HG02884 (cell line): ENCODE results near the gene FBXO42.
A peak's percentile ranks its signal among the peaks of the same experiment; 100 is the strongest.

Source experiments
- ATAC-seq: cut with Tn5 transposase; IDR thresholded peaks from one replicate; pipeline ENCODE4 v1.9.1; 2021; ENCODE audit warnings: mild to moderate bottlenecking, moderate library complexity; ENCODE audit not compliant: unreplicated experiment

The FBXO42 gene

DNA sequence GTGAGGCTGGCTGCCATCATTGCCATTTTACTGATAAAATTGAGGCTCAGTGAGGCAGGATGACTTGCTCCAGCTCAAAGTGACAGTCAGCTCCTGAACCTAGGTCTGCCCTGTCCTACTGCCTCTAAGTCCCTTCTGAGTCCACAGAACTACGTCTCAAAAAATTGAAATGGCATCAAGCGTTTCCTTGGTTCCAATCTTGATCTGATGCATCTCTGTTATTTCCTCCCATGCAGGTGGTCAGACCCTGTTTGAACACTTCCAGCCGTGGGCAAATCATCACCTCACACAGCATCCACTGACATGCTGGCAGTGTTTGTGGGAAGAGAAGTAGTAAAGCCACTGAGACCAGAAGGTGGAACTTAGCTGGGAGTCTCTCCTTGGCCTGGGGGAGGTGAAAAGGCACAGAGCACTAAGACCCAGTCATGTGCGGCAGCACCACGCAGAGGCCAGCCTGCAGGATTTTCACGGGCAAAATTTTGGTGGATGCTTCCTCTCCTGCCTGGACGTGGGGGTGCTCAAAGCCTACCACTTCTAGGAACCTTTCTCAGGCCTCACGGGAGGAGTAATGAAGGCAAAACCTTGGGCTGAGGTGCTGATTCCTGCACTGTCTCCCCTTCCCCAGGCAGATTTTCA lies 107.5 kb downstream of the FBXO42 start:
- no peak for ATAC-seq

GRCh38 chr1:16243936-16244649 lies 108.2 kb downstream of the FBXO42 start:
- ATAC-seq, result no peak

DNA sequence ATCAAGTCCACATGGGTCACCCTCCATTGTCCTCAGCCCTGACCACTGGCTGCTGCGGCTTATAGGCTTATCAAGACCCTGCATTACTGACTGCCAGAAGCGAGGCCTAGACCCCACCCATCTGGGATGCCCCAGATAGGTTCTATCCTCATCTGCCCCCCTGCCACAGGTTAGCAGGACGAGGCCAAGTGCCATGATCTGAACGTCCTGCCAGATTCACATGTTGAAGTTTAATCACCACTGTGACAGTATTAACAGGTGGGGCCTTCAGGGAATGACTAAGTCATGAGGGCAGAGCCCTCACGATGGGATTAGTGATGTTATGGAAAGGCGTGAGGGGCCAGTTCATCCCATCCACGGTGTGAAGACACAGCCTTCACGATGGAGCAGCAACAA lies 109.1 kb downstream of the FBXO42 start:
- ATAC-seq, result no peak

DNA sequence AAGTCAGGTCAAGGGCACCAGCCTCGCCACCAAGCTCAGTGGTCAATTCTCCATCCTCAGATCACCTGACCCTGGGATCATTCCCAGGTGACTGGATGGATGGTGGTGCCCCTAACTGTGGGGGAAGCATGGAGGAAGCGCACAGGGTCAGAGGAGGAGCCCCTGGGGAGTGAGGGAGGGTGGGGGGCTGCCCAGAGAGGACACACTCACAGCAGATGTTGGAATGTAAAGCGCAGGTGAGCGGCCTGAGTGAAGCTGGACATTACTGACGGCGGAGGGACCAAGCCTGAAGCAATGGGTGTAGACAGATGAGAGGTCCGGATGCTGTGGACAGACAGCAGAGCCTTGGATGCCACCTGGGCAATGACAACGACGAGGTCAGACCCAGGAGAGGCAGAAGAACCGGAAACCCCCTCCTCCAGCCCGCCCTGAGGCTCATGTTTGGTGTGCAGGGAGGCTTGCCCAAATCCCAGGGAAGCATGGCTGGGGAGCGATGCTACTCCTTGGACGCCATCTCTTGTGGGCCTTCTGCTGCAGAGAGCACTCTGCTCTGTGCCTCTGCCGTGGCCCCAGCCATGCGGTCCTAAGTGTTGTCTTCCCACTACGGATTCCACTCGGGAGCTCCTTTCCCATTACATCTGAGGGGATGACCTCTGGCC lies 109.6 kb downstream of the FBXO42 start:
- no peak for ATAC-seq

DNA sequence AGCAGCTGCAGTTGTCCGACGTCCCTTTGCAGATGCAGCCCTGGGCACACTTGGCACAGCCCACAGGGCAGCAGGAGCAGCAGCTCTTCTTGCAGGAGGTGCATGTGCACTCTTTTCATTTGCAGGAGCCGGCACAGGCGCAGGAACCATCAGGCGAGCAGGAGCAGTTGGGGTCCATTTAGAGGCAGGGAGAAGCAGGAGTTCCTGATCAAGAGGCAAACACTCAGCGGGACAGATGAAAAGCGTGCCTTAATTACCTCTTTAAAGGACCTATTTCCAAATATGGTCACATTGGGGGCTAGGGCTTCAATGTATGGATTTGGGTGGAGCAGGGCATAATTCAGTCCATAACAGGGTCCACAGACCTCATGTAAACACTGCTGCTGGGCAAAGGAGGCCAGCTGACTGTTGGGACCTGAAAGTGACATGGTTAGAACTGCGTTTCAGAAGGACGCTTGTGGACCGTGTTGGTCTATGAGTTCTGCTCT lies 111.0 kb downstream of the FBXO42 start:
- no peak for ATAC-seq

GRCh38 chr1:16239972-16240491 lies 112.2 kb downstream of the FBXO42 start:
- ATAC-seq, result no peak

GRCh38 chr1:16237343-16237830 lies 114.9 kb downstream of the FBXO42 start:
- no peak for ATAC-seq

GRCh38 chr1:16236511-16237342 lies 115.6 kb downstream of the FBXO42 start, which contains the start of gene CPLANE2:
TSS of gene CPLANE2 (minus strand) at chr1:16237183. CDS start at chr1:16236742, 441 bp downstream.
- ATAC-seq, result peak; percentile 68

DNA sequence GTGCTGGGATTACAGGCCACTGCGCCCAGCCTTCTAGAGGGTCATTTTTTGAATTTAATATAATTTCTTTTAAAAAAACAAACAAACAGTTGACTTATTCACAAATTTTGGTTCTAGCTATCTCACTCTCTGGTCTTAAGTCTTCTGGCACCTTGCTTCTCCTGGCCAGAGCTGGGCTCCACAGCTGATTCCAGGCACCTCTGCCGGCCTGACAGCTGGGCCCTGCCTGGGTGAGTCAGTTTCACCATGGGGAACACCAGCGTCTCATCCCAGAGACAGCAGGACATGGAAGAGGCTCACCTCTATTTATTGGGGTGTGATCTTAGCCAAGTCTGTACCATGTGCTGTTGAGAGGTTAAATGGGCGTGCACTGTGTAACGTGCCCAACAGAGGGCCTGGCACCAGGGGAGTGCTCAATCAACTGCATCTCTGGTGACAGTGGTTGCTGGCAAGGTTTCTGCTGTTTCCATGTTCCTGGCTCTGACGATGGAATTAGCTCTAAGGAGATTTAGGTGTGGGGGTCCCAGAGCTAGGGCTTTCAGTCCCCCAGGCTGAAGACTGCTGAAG lies 116.3 kb downstream of the FBXO42 start:
- peak; percentile 28 for ATAC-seq

GRCh38 chr1:16235347-16235746 lies 116.9 kb downstream of the FBXO42 start:
- ATAC-seq, result no peak

DNA sequence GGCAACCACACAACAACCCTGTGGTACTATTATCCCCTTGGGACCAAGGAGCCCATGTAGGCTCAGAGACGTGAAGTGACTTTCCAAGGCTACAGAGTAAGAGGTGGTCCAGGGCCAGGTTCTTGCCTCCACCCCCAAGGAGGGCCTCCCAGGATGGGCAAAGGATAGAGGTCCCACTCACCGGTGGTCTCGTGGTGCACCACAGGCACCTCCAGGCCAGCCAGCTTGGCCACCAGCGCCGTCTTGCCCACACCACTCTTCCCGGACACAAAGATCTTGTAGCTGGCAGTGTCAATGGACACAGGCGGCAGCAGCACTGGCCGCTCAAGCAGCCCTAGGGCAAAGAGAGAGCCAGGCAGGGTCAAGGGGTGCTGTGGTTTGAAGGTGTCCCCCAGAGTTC lies 118.8 kb downstream of the FBXO42 start:
- no peak for ATAC-seq

DNA sequence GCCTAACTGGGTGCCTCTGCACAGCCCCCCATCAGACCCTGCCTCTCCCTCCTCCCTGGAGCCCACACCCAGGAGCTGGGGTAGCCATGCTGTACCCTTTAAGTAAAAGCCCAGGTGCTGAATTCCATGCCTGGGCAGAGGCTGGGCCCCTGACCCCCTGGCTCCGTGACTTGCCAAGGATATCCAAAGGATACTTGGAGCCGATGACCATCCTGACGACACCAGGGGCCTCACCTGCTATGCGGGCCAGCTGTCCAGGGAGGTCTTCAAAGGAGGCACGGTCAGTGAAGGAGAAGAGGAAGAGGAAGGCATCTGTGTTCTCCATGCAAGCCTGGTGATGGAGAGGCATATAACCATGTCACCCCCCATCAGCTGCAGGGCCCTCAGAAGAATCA lies 120.0 kb downstream of the FBXO42 start:
- no peak for ATAC-seq

DNA sequence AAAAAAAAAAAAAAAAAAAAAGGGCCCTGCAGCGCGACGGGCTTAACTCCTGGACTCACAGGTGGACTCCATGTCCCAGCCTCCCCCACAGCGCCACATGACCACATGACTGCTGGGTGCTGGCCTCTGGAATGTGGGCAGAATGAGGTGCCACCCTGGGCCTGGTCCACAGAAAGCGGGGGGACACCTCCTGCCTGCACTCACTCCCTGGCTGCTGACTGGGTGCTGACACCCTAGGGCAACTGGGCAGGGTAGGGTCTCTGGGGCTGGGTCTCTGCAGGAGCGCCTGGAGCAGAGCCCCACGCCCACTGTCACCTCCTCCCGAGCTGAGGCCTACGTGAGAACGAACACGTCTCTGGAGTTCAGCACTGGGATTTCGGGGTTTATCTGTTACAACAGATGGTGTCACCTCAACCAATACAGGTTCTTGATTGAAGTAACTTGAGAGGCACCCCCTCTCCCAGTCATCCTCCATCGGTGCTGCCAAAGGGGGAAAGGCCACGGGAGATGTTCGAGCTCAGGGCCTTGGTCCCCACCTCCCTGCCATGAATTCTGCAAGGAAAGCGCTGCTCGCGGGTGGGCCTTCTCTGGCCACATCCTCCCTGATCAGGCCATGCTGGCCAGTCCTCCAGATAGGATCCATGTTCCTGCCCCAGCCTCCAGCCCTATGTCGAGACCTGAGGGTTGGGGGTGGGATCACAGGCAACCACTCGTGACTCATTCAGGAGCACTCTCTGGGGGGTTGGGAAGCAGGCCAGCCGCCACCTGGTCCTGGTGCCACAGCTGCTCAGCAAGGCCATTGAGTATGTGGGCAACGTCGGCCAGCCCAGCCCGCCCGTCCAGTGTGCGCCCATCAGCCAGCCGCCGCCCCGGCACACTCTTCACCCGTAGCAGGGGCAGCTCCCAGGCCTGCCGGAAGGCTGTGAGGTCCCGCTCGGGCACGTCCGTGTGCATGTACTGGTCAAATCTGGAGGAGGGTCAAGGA lies 120.7 kb downstream of the FBXO42 start:
- ATAC-seq, result no peak

DNA sequence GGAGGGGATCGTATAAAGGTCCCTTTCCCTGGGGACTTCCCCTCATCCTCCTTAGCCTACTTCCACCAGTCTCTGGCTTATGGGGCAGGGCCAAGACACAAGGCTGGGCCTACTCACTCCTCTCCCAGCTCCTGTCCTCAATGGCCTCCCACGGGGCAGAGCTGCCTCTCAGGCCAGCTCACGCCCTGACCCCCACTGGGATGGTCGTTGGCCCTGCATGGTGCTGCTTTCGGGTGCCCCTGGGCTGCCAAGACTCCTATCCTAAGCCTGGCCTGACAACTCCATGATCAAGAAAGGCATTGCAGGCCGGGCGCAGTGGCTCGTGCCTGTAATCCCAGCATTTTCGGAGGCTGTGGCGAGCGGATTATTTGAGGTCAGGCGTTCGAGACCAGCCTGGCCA lies 121.5 kb downstream of the FBXO42 start:
- no peak for ATAC-seq

GRCh38 chr1:16229976-16230740 lies 122.1 kb downstream of the FBXO42 start:
- ATAC-seq, result no peak

GRCh38 chr1:16226490-16227179 lies 125.6 kb downstream of the FBXO42 start:
- ATAC-seq, result no peak

DNA sequence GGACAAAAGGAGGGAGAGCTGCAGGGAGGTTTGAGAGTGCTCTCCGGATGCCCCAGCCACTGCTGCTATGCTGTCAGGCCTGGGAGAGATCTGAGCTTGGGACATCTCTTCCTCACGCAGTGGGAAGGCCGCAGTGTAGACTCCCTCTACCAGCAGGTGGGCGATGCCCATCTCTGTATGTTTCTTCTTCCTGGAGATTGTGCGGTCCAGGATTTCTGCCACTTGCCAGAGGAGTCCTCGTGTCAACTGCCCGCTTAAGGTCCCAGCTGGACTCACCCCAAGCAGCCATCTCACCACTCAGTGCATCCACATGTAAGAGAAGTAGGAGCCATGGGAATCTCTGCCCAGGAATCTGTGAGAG lies 126.2 kb downstream of the FBXO42 start:
- no peak for ATAC-seq

- ATAC-seq, result no peak
These were observed 127.8 kb downstream of the FBXO42 start for GRCh38 chr1:16224472-16224871.
